DLD1 (cell line): ENCODE measurements around the gene ADSS1.

ENCODE experiments used
- in situ Hi-C: cut with HindIII; loops from 2 replicates; pipeline ENCODE4 v1.10.0; 2017; ENCODE audit warnings: low sequenced_read_pairs

Gene ADSS1

GRCh38 chr14:104731320-104732294 lies 7.6 kb downstream of the ADSS1 start:
- in situ Hi-C loops = no loop called here

DNA sequence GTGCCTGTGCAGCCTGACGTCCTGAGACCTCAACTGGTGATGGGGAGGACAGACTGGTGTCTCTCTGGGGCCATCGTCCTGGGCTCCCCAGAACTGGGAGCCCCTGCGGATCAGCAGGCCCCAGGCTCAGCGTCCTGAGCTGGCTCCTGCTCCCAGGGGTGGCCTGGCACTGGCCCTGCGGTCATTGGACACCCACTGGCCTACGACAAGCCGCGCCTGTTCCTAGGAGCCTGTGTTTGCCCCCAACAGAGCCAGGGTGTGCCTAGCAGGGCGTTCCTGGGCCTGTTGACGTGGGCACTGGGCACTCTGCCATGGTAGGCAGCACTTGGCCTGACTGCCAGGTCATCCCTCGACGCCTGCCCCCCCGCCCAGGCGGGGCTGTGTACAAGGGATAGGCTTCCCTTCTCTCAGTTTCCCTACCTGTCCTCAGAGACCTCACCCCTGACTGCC lies 8.4 kb downstream of the ADSS1 start:
- in situ Hi-C loops = no loop called here

DNA sequence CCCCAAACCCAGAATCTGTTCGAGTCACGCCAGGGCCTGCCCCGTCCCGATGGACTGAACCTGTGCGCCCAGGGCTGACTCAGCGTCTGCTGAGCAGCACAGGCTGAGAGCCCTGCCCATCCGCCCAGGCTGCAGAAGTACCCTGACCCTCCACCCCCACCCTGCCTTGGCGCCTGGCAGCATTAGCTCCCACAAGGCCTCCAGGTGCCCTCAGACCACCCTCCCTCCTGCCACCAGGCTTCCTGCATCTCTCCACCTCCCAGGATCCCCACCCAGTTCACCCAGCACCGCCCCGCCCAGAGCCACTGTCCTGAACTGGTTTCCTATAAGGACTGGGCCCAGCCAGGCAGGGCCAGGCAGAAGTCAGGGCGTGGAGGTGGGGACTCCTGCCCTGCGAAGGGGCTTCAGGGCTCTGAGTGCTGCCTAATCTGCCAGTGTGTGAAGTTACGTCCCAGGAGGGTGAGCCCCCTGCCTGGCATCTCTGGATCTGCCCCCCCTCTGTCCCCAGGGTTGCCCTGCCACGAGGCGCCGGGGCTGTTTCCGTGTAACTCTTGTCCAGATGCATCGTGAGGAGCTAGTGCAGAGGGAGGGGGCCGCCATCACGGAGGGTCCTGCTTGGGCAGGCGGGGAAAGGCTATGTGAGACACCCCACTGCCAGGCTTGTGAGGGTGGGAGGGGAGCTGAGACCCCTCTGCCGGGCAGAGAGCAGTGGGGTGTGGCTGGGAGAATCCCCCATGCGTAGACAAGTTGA lies 9.1 kb downstream of the ADSS1 start:
- in situ Hi-C loops = no loop called here

DNA sequence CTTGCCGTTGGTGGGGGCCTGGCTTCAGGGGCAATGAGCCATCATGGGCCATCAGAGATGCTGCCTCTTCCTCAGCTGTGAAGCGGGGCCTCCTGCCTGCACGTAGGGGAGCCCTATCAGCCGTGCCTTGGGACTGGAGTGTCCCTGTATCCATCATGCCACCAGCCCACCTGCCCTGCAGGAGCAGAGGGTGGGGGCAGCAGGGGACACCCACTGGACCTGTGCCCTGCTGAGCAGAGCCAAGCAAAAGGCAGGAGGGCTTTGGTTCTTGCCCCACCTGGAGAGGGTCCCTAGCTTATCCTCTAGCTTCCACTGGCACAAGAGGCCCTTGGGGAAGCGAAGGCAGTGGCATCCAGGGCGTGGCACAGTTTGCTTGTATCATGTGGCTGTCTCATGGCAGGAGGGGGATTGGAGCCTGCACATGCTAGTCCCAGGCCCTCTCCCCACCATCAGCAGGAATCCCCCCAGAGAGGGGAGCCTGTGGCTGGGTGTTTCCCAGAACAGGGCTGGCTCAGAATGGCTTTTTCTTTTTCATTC lies 10.1 kb downstream of the ADSS1 start:
- in situ Hi-C loops = no loop called here

DNA sequence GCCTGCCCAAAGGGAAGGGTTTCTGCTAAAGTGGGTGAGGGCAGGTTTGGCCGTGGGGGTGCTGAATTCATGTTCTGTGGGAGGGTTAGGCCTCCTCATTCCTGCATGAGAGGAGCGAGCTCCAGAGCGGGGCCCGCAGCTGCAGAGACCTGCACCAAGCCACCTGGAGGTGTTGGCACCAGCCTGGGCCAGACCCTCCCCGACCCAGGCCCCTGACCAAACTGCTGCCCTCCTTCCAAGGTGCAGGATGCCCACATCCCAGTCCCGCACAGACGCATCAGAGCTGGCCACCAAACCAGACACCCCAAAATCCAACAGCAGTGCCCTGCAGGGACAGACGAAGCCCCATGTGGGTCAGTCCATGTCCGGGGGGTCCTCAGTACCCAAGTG lies 10.6 kb downstream of the ADSS1 start:
- in situ Hi-C loops = no loop called here

DNA sequence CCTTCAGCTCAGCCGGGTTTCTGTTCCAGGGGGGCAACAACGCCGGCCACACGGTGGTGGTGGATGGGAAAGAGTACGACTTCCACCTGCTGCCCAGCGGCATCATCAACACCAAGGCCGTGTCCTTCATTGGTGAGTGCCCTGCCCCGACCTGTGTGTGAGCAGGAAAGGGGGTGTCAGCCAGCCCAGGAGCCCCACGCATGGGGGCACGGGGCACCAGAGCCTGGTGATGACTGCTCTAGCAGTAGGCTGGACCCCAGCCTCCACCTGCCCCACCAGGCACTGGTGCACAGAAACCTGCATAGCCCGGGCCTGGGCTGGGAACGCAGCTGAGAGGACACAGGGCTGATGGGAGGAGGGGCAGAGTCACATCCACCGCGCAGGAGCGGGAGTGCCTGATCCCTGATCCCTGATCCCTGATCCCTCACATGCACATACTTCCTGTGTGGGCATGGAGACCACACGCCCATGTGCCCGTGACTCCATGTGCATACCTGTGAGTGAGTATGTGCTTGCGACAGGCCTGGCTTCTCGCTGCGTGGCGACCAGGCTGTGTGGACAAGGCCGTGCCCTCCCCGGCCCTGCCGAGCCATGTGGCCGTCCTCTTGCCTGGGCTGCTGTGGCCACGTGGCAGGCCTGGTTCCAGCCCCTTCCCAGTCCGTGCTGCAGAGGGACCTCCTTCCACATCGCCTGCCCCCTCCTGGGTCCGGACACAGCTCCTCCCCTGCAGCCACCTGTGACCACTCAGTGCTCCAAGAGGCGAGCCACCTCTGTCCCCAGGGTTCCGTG lies 11.2 kb downstream of the ADSS1 start:
- in situ Hi-C loops = no loop called here

DNA sequence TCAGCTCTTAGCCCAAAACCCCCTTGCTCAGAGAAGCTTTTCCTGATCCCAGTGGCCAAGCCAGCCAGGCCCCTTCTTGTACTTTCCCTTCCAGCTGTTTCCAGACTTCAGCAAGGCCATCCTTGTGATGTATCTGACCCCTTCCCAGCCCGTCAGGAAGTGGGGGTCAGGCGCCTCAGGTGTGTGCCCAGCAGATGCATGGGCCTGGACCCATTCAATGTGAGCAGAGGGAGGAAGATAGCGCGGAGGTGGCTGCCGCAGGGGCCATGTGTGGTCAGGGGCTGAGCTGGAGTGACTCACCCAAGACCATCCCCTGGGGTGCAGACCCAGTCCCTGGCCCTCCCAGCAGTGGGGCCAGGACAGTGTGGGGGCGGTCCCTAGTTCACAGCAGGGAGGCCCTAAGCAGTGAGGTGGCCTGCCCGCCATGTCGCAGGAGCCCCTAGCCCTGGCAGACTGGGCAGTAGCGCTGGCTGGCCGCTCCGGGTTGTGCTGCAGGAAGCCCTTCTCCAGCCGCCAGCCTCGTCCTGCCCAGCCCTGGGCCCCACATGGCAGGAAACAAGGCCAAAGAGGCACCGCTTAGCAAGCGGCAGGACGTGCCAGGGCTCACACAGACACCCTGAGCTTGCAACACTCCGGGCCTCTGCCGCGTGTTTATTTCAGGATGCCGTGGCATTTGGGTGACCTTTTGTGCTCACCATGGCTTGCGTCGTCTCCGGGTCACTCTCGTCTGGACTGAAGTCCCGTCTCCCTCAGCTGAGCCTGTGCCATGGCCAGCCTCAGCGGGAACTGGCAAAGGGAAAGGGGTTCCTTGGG lies 12.0 kb downstream of the ADSS1 start:
- in situ Hi-C loops = no loop called here

- in situ Hi-C loops = no loop called here
Measured at GRCh38 chr14:104738375-104739019, 14.5 kb downstream of the ADSS1 start.

- in situ Hi-C loops = no loop called here
Measured at GRCh38 chr14:104739026-104739425, 15.0 kb downstream of the ADSS1 start.

- in situ Hi-C loops = no loop called here
Measured at GRCh38 chr14:104739546-104740516, 15.8 kb downstream of the ADSS1 start.

- in situ Hi-C loops = no loop called here
Measured at GRCh38 chr14:104741108-104741802, 17.2 kb downstream of the ADSS1 start.

GRCh38 chr14:104741803-104742251 lies 17.8 kb downstream of the ADSS1 start:
- in situ Hi-C loops = no loop called here

DNA sequence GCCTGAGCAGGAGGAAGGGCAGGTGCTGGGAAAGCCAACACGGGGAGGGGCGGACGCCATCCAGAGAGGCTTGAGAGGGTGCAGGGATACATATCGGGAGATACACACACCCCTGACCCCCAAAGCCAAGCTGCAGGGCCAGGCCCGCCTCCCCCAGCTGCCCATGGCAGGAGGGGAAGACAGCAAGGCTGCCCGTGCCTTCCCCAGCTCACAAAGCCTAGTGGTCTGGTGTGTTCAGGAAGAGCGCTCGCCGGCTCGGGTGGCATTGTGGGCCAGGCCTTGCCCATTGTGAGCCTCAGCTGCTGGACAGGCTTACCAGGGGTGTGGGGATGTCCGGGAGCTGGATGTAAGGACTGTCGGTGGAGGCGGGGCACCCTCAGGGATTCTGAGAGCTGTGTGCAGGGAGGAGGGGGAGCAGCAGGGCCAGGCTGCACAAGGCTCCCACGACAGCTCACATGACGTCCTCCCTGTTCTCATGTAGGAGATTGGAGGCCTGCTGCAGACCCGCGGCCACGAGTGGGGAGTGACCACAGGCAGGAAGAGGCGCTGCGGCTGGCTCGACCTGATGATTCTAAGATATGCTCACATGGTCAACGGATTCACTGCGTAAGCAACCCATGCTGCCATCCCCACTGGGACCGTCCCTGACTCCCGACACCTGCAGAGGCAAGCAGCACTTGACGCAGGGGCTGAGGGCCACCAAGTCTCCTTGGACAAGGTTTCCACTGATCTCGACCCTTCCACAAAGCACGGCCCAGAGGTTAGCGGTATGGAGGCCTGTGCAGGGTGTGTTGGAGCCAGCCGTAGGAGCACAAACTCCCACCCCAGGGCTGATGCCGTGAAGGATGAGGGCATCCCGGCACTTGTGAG lies 18.8 kb downstream of the ADSS1 start:
- in situ Hi-C loops = no loop called here

DNA sequence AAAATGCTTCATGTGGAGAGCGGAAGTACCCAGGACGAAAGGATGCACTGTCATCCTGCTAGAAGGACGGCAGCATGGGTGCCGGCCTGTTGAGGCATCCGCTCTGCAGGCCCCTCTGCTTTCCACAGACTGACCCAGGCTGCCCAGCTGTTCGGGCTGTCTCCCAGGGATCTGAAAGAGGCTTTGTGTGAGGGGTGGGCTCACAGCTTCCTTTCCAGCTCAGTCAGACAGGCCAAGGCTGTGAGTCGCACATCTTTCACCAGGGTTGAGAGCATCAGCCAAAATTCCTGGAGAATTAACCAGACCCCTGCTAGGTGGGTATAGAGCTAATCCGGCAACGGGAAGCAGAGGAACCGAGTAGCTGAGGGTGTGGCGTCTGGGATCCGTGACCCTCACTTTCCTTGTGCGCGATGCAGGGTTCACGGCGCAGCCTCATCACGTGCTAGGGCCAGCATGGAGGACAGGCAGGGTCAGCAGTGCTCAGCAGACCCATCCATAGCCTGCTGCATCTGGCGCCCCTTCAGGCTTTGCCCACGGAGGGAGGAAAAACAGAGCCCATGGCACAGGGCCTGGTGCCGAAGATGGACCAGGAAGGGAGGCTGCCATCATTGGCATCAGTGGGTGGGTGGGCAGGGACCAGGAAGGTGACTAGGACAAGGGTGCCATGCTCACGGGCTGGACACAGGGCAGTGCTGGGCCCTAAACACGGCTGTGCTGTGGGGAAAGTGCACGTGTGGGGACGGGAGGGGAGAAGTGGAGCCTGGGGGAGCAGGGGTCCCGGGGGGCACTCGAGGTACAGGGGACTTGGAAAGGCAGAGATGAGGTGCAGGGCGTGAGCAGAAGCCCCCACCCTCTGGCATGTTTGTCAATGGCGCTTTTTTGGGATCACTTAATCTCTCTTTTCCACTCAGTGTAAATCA lies 19.7 kb downstream of the ADSS1 start:
- in situ Hi-C loops = no loop called here

DNA sequence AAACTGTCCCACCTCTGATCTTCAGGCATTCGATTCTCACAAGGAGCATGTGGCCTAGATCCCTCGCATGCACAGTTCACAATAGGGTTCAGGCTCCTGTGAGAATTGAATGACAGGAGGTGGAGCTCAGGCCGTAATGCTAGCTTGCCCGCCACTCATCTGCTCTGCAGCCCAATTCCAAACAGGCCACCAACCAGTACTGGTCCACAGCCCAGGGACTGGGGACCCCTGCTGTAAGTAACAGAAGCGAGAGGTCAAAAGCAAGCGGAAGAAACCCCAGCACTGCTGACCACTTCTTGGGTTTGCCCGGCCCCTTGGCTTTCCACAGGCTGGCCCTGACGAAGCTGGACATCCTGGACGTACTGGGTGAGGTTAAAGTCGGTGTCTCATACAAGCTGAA lies 20.5 kb downstream of the ADSS1 start:
- in situ Hi-C loops = no loop called here

GRCh38 chr14:104745431-104745830 lies 21.4 kb downstream of the ADSS1 start:
- in situ Hi-C loops = no loop called here
